NCI-H2081 treated with DMSO at 0.1 percent for 48 hours (cell line): ENCODE measurements around the gene DEFB127.
"Not testable (repeated sequence)": the region's sequence is repeated elsewhere in the genome, so short reads cannot be mapped to it uniquely, and the experiment has no call there.

Experiments
- DNase-seq: peaks from one replicate; lab custom pipeline; 2025; lab: John Stamatoyannopoulos, UW

DEFB127 gene, protein sequence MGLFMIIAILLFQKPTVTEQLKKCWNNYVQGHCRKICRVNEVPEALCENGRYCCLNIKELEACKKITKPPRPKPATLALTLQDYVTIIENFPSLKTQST

GRCh38 chr20:157154-157553 is at the start of gene DEFB127:
DEFB127 (plus strand) TSS chr20:157454; CDS start chr20:157545, 91 bp downstream.
- DNase-seq: no peak

- no peak for DNase-seq
Observed at GRCh38 chr20:112396-112795, 44.9 kb upstream of the DEFB127 start.

- DNase-seq: no peak
Observed at GRCh38 chr20:117518-117917, 39.7 kb upstream of the DEFB127 start.

DNA sequence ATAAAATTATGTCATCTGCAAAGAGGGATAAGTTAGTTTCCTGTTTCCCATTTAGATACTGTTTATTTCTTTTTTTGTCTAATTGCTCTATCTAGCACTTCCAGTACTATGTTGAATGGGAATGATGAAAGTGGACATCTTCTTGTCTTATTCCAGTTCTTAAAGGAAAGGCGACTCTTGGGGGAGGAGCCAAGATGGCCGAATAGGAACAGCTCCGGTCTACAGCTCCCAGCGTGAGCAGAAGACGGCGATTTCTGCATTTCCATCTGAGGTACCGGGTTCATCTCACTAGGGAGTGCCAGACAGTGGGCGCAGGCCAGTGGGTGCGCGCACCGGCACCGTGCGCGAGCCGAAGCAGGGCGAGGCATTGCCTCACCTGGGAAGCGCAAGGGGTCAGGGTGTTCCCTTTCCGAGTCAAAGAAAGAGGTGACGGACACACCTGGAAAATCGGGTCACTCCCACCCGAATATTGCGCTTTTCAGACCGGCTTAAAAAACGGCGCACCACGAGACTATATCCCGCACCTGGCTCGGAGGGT is 27.4 kb upstream of the DEFB127 start:
- DNase-seq: not testable (repeated sequence)

- DNase-seq: no peak
Observed at GRCh38 chr20:137668-138490, 19.4 kb upstream of the DEFB127 start.

- no peak for DNase-seq
Observed at GRCh38 chr20:142290-142689, 15.0 kb upstream of the DEFB127 start, which contains the start of gene DEFB126. DEFB126 (plus strand) TSS chr20:142590; CDS start chr20:142629, 39 bp downstream.

- DNase-seq: no peak
Observed at GRCh38 chr20:145877-146276, 11.4 kb upstream of the DEFB127 start.

- DNase-seq: no peak
Observed at GRCh38 chr20:152131-152530, 5.1 kb upstream of the DEFB127 start.

GRCh38 chr20:164618-165017 is 7.4 kb downstream of the DEFB127 start:
- no peak for DNase-seq

- no peak for DNase-seq
Observed at GRCh38 chr20:168876-169275, 11.6 kb downstream of the DEFB127 start.

GRCh38 chr20:184288-184687 is 27.0 kb downstream of the DEFB127 start:
- DNase-seq: no peak

DNA sequence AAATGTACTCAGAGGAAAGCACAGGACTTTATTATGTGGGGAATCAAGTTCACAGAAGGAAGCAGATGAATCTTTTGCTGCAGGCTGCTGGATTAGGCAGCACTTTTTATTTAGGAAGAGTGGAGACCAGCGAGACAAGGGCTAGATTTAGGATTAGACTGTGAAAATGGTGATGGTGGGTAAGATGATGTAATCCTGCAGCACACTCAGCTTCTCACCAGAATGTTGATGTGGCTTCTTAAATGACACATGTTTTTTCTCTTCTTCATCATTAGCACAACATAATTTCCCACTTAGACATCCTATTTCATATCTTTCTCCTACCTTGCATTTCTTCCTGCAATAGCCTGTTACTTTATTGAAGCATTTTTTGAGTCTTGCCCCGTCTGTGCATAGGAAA is 30.5 kb downstream of the DEFB127 start:
- no peak for DNase-seq

DNA sequence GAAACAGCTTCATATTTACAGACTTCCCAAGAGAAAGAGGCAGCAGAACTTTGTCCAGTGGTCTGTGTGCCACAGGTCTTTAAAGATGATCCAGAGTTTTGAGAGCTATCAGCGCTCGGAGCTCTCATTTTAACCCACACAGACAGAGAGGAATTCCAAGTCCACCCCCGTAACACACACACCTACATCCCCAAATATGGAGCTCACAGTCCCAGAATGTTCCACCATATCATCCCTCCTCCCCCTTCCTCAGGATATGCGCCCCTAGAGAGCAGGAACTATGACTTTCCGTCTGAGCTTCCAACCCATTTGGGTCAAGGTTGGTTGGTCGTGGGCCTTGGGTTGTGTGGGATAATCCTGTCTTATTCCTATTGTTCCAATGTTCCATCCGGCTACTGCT is 32.4 kb downstream of the DEFB127 start, which contains the start of gene DEFB128:
DEFB128 (minus strand) TSS at position 101 of the 400 bp plus-strand sequence; CDS start at position 13, 88 bp downstream.
- DNase-seq: no peak

- DNase-seq: no peak
Observed at GRCh38 chr20:198225-198624, 41.0 kb downstream of the DEFB127 start.

GRCh38 chr20:199996-200395 is 42.7 kb downstream of the DEFB127 start:
- DNase-seq: no peak

DNA sequence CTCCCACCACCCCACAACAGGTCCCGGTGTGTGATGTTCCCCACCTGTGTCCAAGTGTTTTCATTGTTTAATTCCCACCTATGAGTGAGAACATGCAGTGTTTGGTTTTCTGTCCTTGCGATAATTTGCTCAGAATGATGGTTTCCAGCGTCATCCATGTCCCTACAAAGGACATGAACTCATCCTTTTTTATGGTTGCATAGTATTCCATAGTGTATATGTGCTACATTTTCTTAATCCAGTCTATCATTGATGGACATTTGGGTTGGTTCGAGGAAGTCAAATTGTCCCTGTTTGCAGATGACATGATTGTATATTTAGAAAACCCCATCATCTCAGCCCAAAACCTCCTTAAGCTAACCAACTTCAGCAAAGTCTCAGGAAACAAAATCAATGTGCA is 46.4 kb downstream of the DEFB127 start:
- DNase-seq: not testable (repeated sequence)
